ENCODE data around the gene SUSD2.
"Not testable (repeated sequence)": the region's sequence is repeated elsewhere in the genome, so short reads cannot be mapped to it uniquely, and the experiment has no call there.

The SUSD2 gene

GRCh38 chr22:24181088-24181995, at the start of gene SUSD2:
SUSD2 (plus strand) TSS chr22:24181487; CDS start chr22:24181520, 33 bp downstream.
- no peak for FAIRE-seq

- no peak for FAIRE-seq
These were observed 47.9 kb upstream of the SUSD2 start for GRCh38 chr22:24133187-24133965.

- FAIRE-seq: no peak
These were observed 47.0 kb upstream of the SUSD2 start for GRCh38 chr22:24134090-24134846.

GRCh38 chr22:24136533-24136932, 44.8 kb upstream of the SUSD2 start:
- not testable (repeated sequence) for FAIRE-seq

- no peak for FAIRE-seq
These were observed 43.7 kb upstream of the SUSD2 start for GRCh38 chr22:24137595-24137994.

- no peak for FAIRE-seq
These were observed 42.5 kb upstream of the SUSD2 start for GRCh38 chr22:24138649-24139420.

GRCh38 chr22:24140357-24140756, 40.9 kb upstream of the SUSD2 start:
- no peak for FAIRE-seq

- FAIRE-seq: no peak
These were observed 39.7 kb upstream of the SUSD2 start for GRCh38 chr22:24141586-24141985.

GRCh38 chr22:24142241-24142640, 39.0 kb upstream of the SUSD2 start:
- FAIRE-seq: no peak

GRCh38 chr22:24142831-24143230, 38.5 kb upstream of the SUSD2 start:
- FAIRE-seq: no peak

- FAIRE-seq: no peak
These were observed 37.1 kb upstream of the SUSD2 start for GRCh38 chr22:24144056-24144777.

- no peak for FAIRE-seq
These were observed 36.6 kb upstream of the SUSD2 start for GRCh38 chr22:24144778-24145085.

- no peak for FAIRE-seq
These were observed 35.7 kb upstream of the SUSD2 start for GRCh38 chr22:24145446-24146193.

GRCh38 chr22:24146194-24146616, 35.1 kb upstream of the SUSD2 start:
- FAIRE-seq: no peak

- no peak for FAIRE-seq
These were observed 34.4 kb upstream of the SUSD2 start for GRCh38 chr22:24146791-24147353.

- FAIRE-seq: no peak
These were observed 33.6 kb upstream of the SUSD2 start for GRCh38 chr22:24147666-24148065.

GRCh38 chr22:24148266-24149197, 32.8 kb upstream of the SUSD2 start:
- FAIRE-seq: no peak

GRCh38 chr22:24149198-24149590, 32.1 kb upstream of the SUSD2 start:
- FAIRE-seq: no peak

GRCh38 chr22:24153353-24153752, 27.9 kb upstream of the SUSD2 start:
- no peak for FAIRE-seq

- FAIRE-seq: no peak
These were observed 27.3 kb upstream of the SUSD2 start for GRCh38 chr22:24153959-24154358.

All from G401.6 (cell line).